WTC11 (cell line): ENCODE data around the gene EMX2. TPM values are rescaled to one million over a fixed set of nuclear protein-coding genes. Genes with fewer than 3 reads are reported as not detected.

Experiments used
- ATAC-seq: fragments of 200-7000 bp; cut with Tn5 transposase; 2 replicates; pipeline ENCODE4 v1.10.0; 2021; ENCODE audit warnings: mild to moderate bottlenecking, moderate library complexity
- Bru-seq: library from RNA; stranded (reverse); fragments of 400-500 nt; gene quantifications from one replicate; lab custom pipeline; 2021; lab: Mats Ljungman, UMichigan
- CTCF ChIA-PET: fragments of 300-600 bp; sonication (Branson Sonifier 250); formaldehyde crosslinking; loops from one replicate; lab custom pipeline; 2021; ENCODE audit warnings: antibody characterized with exemption; lab: Charles Lee
- POLR2A ChIA-PET: fragments of 350-600 bp; sonication (Branson Sonifier 250); formaldehyde crosslinking; loops from one replicate; lab custom pipeline; 2021; ENCODE audit warnings: antibody characterized with exemption; lab: Charles Lee
- DNase-seq: peaks from one replicate; pipeline ENCODE4 v3.0.0; 2021; ENCODE audit warnings: low spot score
- H3K27ac Mint-ChIP-seq: 2 replicates; pipeline ENCODE4 v1.8.0; 2021; ENCODE audit warnings: mixed read lengths
- H3K27me3 Mint-ChIP-seq: 2 replicates; pipeline ENCODE4 v1.8.0; 2021; ENCODE audit warnings: low read depth, mild to moderate bottlenecking, moderate library complexity, mixed read lengths
- H3K36me3 Mint-ChIP-seq: 2 replicates; pipeline ENCODE4 v1.8.0; 2021; ENCODE audit warnings: mixed read lengths
- H3K4me1 Mint-ChIP-seq: 2 replicates; pipeline ENCODE4 v1.8.0; 2022; ENCODE audit warnings: mixed read lengths
- H3K4me3 Mint-ChIP-seq: 2 replicates; pipeline ENCODE4 v1.8.0; 2021; ENCODE audit warnings: mild to moderate bottlenecking, moderate library complexity, mixed read lengths
- H3K9me3 Mint-ChIP-seq: 2 replicates; pipeline ENCODE4 v1.8.0; 2021; ENCODE audit warnings: mixed read lengths
- ATF1 ChIP-seq: sonication (generic); formaldehyde crosslinking; IDR thresholded peaks from 2 replicates; pipeline ENCODE4 v1.8.1; 2023; ENCODE audit warnings: mild to moderate bottlenecking, moderate library complexity, missing genetic modification reagents
- CBFB ChIP-seq: sonication (generic); formaldehyde crosslinking; IDR thresholded peaks from 2 replicates; pipeline ENCODE4 v1.8.1; 2022; ENCODE audit warnings: mild to moderate bottlenecking, low read depth, missing genetic modification reagents
- CTCF ChIP-seq: fragments of 200-600 bp; IDR thresholded peaks from 2 replicates; pipeline ENCODE4 v1.8.0; 2022; ENCODE audit warnings: antibody characterized with exemption
- ERG ChIP-seq: fragments of 250-450 bp; sonication (Bioruptor Pico); IDR thresholded peaks from 2 replicates; pipeline ENCODE4 v1.8.0; 2021; ENCODE audit warnings: mild to moderate bottlenecking
- ESRRA ChIP-seq: sonication (generic); formaldehyde crosslinking; IDR thresholded peaks from 2 replicates; pipeline ENCODE4 v1.8.1; 2022; ENCODE audit warnings: mild to moderate bottlenecking, missing genetic modification reagents, borderline replicate concordance
- ETV6 ChIP-seq: sonication (generic); formaldehyde crosslinking; IDR thresholded peaks from 2 replicates; pipeline ENCODE4 v1.8.1; 2022; ENCODE audit warnings: mild to moderate bottlenecking, missing genetic modification reagents
- GTF2I ChIP-seq: fragments of 250-450 bp; sonication (Bioruptor Pico); conservative IDR thresholded peaks from 2 replicates; pipeline ENCODE4 v1.4.0; 2021; ENCODE audit warnings: mild to moderate bottlenecking
- HMGA2 ChIP-seq: fragments of 250-450 bp; sonication (Bioruptor Pico); IDR thresholded peaks from 2 replicates; pipeline ENCODE4 v1.4.0; 2021; ENCODE audit warnings: mild to moderate bottlenecking, moderate library complexity
- MYBL2 ChIP-seq: sonication (generic); formaldehyde crosslinking; IDR thresholded peaks from 2 replicates; pipeline ENCODE4 v1.8.1; 2023; ENCODE audit warnings: mild to moderate bottlenecking, moderate library complexity, missing genetic modification reagents
- NR2C2 ChIP-seq: sonication (generic); formaldehyde crosslinking; IDR thresholded peaks from 2 replicates; pipeline ENCODE4 v1.8.0; 2022; ENCODE audit warnings: mild to moderate bottlenecking, missing genetic modification reagents
- NR3C1 ChIP-seq: sonication (generic); formaldehyde crosslinking; conservative IDR thresholded peaks from 2 replicates; pipeline ENCODE4 v1.8.1; 2023; ENCODE audit warnings: low read depth, mild to moderate bottlenecking, missing genetic modification reagents
- ZNF416 ChIP-seq: fragments of 250-450 bp; sonication (Bioruptor Pico); IDR thresholded peaks from 2 replicates; pipeline ENCODE4 v1.9.0; 2021; ENCODE audit warnings: mild to moderate bottlenecking, inconsistent platforms
- long read RNA-seq, 3 experiments: library from RNA in 1 of 3; library from capped mRNA in 1 of 3; library from polyadenylated mRNA in 1 of 3; unstranded in 2 of 3; stranded (forward) in 1 of 3; transcript quantifications; one replicate each; pipeline ENCODE4 v2.0.0, GENCODE V29; 2021
- total RNA-seq: library from RNA; stranded (reverse); gene quantifications from 3 replicates; pipeline ENCODE4 v1.2.3, GENCODE V29; 2021
- TF ChIP-seq, protein P1 (sequence below): sonication (generic); formaldehyde crosslinking; IDR thresholded peaks from 2 replicates; pipeline ENCODE4 v1.8.1; 2022; ENCODE audit warnings: mild to moderate bottlenecking, missing genetic modification reagents, moderate library complexity, borderline replicate concordance
- TF ChIP-seq, protein P2 (sequence below): fragments of 250-450 bp; sonication (Bioruptor Pico); IDR thresholded peaks from 2 replicates; pipeline ENCODE4 v1.9.0; 2021; ENCODE audit warnings: moderate library complexity, mild to moderate bottlenecking, inconsistent platforms, borderline replicate concordance
- TF ChIP-seq, protein P3 (sequence below): sonication (generic); formaldehyde crosslinking; conservative IDR thresholded peaks from 2 replicates; pipeline ENCODE4 v1.8.1; 2023; ENCODE audit warnings: mild to moderate bottlenecking, low read depth, missing genetic modification reagents, moderate library complexity
- TF ChIP-seq, protein P4 (sequence below): sonication (generic); formaldehyde crosslinking; IDR thresholded peaks from 2 replicates; pipeline ENCODE4 v1.8.0; 2023; ENCODE audit warnings: missing genetic modification reagents, mild to moderate bottlenecking, borderline replicate concordance

EMX2 gene
- total RNA-seq: not detected in 3 replicates
- not detected for Bru-seq, nascent RNA
- long read RNA-seq, experiment 1: 0 reads
- long read RNA-seq, experiment 2: 0 reads
- long read RNA-seq, experiment 3: 0 reads

GRCh38 chr10:117542706-117543224 is at the start of gene EMX2:
TSS of gene EMX2 (plus strand) at chr10:117542746. CDS start at chr10:117543268, 522 bp downstream.
- POLR2A ChIA-PET: no interaction called here
- CTCF ChIA-PET: interaction anchor here (2.2 to 2.7 kb wide), 2 partner anchors 46 to 100 kb away, joined by 9 to 16 read pairs; no protein-coding TSS in a partner anchor
- ATAC-seq (no peak), DNase-seq (no peak)
- no peaks in the 10 kb centered on the region for H3K9me3 Mint-ChIP-seq
- H3K27me3 Mint-ChIP-seq: peaks cover 99% of the 10 kb centered on the region
- peaks cover 43% of the 10 kb centered on the region for H3K4me1 Mint-ChIP-seq
- no peaks in the 10 kb centered on the region for H3K36me3 Mint-ChIP-seq
- TF ChIP-seq ESRRA: no peak
- TF ChIP-seq NR3C1: no peak
- TF ChIP-seq ATF1 (CRISPR knock-in tag): no peak
- TF ChIP-seq, protein P1, sequence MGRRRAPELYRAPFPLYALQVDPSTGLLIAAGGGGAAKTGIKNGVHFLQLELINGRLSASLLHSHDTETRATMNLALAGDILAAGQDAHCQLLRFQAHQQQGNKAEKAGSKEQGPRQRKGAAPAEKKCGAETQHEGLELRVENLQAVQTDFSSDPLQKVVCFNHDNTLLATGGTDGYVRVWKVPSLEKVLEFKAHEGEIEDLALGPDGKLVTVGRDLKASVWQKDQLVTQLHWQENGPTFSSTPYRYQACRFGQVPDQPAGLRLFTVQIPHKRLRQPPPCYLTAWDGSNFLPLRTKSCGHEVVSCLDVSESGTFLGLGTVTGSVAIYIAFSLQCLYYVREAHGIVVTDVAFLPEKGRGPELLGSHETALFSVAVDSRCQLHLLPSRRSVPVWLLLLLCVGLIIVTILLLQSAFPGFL (CRISPR knock-in tag): no peak
- no peak for TF ChIP-seq ERG (CRISPR knock-in tag)
- no peak for TF ChIP-seq MYBL2 (CRISPR knock-in tag)
- H3K4me3 Mint-ChIP-seq: peak within 1 kb of the TSS; percentile 73
- H3K27ac Mint-ChIP-seq: no peak within 1 kb of the TSS

DNA sequence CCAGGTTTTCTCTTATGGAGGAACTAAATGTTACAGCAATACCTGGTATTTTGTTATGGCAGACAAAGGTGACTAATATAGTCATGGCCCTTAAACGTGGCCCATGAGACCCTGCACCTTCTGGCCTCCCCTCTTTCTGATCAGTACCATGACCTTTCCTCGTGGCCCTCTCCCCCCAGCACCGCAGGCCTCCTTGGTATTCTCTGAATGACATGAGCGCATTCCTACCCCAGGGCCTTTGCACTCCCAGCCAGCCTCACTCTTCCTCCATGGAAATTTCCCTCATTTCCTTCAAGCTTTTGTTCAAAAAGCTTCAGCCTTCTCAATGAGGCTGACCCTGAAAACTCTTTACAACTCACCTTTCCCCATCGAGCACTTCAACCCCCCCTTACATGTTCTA is 46.5 kb upstream of the EMX2 start:
- TF ChIP-seq, protein P2, sequence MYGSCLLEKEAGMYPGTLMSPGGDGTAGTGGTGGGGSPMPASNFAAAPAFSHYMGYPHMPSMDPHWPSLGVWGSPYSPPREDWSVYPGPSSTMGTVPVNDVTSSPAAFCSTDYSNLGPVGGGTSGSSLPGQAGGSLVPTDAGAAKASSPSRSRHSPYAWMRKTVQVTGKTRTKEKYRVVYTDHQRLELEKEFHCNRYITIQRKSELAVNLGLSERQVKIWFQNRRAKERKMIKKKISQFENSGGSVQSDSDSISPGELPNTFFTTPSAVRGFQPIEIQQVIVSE (CRISPR knock-in tag): no peak
- TF ChIP-seq GTF2I (CRISPR knock-in tag) (peak; percentile 88), NR2C2 (CRISPR knock-in tag) (no peak)
- DNase-seq (no peak), ATAC-seq (no peak)
- H3K4me1 Mint-ChIP-seq: peaks cover 2% of the 10 kb centered on the region; the same call in 1 of the 2 replicates
- ChIA-PET CTCF (interaction anchor here (0.9 to 2.7 kb wide), 22 partner anchors 10 to 1068 kb away, joined by 3 to 29 read pairs (median 5); partner anchors contain the start of gene EMX2), POLR2A (no interaction called here)
- peaks cover 35% of the 10 kb centered on the region for H3K27me3 Mint-ChIP-seq
- no peak overlapping the region for H3K27ac Mint-ChIP-seq
- no peak overlapping the region for H3K4me3 Mint-ChIP-seq
- no peaks in the 10 kb centered on the region for H3K36me3 Mint-ChIP-seq
- no peaks in the 10 kb centered on the region for H3K9me3 Mint-ChIP-seq

GRCh38 chr10:117496616-117497028 is 45.9 kb upstream of the EMX2 start:
- peak; percentile 88 for ATAC-seq
- TF ChIP-seq ZNF416 (CRISPR knock-in tag) (no peak), CTCF (peak; percentile 88)
- Mint-ChIP-seq H3K9me3 (no peaks in the 10 kb centered on the region), H3K4me3 (no peak overlapping the region), H3K27me3 (peaks cover 35% of the 10 kb centered on the region), H3K4me1 (peaks cover 2% of the 10 kb centered on the region; the same call in 1 of the 2 replicates), H3K27ac (no peak overlapping the region), H3K36me3 (no peaks in the 10 kb centered on the region)
- peak; percentile 82 for DNase-seq
- POLR2A ChIA-PET: no interaction called here
- CTCF ChIA-PET: interaction anchor here (0.5 to 2.7 kb wide), 42 partner anchors 9 to 1068 kb away, joined by 3 to 29 read pairs (median 4); partner anchors contain the start of gene EMX2

- ChIA-PET CTCF (interaction anchor here (0.7 to 2.7 kb wide), 7 partner anchors 37 to 761 kb away, joined by 3 to 29 read pairs (median 13); no protein-coding TSS in a partner anchor), POLR2A (no interaction called here)
- H3K36me3 Mint-ChIP-seq: no peaks in the 10 kb centered on the region
- peaks cover 35% of the 10 kb centered on the region for H3K27me3 Mint-ChIP-seq
- H3K4me1 Mint-ChIP-seq: peaks cover 2% of the 10 kb centered on the region; the same call in 1 of the 2 replicates
- H3K4me3 Mint-ChIP-seq: no peak overlapping the region
- ATAC-seq: no peak
- no peaks in the 10 kb centered on the region for H3K9me3 Mint-ChIP-seq
- DNase-seq: no peak
- no peak overlapping the region for H3K27ac Mint-ChIP-seq
- no peak for TF ChIP-seq HMGA2 (CRISPR knock-in tag)
- TF ChIP-seq, protein P3, sequence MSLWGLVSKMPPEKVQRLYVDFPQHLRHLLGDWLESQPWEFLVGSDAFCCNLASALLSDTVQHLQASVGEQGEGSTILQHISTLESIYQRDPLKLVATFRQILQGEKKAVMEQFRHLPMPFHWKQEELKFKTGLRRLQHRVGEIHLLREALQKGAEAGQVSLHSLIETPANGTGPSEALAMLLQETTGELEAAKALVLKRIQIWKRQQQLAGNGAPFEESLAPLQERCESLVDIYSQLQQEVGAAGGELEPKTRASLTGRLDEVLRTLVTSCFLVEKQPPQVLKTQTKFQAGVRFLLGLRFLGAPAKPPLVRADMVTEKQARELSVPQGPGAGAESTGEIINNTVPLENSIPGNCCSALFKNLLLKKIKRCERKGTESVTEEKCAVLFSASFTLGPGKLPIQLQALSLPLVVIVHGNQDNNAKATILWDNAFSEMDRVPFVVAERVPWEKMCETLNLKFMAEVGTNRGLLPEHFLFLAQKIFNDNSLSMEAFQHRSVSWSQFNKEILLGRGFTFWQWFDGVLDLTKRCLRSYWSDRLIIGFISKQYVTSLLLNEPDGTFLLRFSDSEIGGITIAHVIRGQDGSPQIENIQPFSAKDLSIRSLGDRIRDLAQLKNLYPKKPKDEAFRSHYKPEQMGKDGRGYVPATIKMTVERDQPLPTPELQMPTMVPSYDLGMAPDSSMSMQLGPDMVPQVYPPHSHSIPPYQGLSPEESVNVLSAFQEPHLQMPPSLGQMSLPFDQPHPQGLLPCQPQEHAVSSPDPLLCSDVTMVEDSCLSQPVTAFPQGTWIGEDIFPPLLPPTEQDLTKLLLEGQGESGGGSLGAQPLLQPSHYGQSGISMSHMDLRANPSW (CRISPR knock-in tag): no peak
- TF ChIP-seq ETV6: no peak
- TF ChIP-seq, protein P4, sequence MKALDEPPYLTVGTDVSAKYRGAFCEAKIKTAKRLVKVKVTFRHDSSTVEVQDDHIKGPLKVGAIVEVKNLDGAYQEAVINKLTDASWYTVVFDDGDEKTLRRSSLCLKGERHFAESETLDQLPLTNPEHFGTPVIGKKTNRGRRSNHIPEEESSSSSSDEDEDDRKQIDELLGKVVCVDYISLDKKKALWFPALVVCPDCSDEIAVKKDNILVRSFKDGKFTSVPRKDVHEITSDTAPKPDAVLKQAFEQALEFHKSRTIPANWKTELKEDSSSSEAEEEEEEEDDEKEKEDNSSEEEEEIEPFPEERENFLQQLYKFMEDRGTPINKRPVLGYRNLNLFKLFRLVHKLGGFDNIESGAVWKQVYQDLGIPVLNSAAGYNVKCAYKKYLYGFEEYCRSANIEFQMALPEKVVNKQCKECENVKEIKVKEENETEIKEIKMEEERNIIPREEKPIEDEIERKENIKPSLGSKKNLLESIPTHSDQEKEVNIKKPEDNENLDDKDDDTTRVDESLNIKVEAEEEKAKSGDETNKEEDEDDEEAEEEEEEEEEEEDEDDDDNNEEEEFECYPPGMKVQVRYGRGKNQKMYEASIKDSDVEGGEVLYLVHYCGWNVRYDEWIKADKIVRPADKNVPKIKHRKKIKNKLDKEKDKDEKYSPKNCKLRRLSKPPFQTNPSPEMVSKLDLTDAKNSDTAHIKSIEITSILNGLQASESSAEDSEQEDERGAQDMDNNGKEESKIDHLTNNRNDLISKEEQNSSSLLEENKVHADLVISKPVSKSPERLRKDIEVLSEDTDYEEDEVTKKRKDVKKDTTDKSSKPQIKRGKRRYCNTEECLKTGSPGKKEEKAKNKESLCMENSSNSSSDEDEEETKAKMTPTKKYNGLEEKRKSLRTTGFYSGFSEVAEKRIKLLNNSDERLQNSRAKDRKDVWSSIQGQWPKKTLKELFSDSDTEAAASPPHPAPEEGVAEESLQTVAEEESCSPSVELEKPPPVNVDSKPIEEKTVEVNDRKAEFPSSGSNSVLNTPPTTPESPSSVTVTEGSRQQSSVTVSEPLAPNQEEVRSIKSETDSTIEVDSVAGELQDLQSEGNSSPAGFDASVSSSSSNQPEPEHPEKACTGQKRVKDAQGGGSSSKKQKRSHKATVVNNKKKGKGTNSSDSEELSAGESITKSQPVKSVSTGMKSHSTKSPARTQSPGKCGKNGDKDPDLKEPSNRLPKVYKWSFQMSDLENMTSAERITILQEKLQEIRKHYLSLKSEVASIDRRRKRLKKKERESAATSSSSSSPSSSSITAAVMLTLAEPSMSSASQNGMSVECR: no peak
- no peak for TF ChIP-seq CBFB (CRISPR knock-in tag)
Observed at GRCh38 chr10:117497736-117498135, 44.8 kb upstream of the EMX2 start.
